ENCODE measurements around the gene PGAP1. TPM values are rescaled to one million over a fixed set of nuclear protein-coding genes. Genes with fewer than 3 reads are reported as not detected.

Gene PGAP1
- polyA plus RNA-seq, 3 donors = 1.0 to 6.3 (median 2.2) TPM

DNA sequence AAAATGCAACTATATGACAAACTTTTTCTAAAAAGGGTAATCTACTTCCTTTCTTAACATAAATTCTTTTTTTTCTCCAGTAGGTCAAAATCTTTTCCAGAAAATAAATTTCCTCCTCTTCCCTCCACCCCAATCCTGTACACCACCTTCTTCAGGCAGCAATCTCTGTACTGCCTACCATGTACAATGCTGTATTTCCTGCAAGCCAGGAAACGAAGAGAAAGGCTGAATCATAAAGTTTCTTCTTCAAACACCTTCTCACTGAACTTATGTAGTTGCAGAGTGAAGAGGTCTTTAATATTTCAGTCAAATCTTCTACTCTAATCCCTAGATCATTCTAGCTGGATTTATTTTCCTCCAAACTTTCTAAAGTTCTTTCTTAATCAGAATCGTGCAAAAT lies 99.2 kb downstream of the PGAP1 start:
- H3K27ac ChIP-seq (ENCODE audit: low read depth, low read length) = no peak overlapping the region
- WGBS, 3 donors = 69 to 76% (median 71%) methylated on average over 2 of the region's 2 CpGs

DNA sequence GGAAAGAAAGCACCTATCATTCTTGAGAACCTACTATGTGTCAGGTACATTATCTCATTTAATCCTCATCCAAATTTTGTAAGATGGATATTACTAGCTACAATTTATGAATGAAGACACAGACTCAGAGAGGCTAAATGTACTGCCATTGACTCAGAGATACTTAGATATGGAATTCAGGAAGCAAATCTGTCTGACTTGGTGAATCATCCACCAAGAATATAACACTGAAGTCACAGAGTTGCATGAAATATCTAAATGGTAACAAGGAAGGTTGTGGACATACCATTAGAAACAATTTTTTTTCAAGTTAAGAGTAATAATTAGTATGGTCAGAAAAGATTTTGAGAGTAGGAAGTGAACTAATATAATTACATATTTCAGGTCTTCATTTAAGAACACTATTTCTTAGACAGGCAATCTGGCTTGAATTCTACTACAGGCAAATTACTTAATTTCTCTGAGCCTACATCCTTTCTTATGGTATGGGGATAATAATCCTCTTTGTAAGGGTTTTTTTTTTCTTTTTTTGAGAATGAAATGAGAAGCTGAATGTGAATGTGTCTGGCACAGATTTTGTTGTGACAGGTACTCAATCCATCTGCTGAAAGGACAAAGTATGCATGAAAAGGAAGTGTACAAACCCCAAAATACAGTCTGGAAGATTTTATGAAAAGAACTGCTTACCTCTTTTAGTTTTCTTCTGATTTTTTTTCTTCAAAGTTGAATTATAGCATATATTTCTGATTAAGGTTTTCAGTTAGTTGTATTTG lies 102.6 kb downstream of the PGAP1 start:
- no peak overlapping the region for H3K27ac ChIP-seq (ENCODE audit: low read depth, low read length)

DNA sequence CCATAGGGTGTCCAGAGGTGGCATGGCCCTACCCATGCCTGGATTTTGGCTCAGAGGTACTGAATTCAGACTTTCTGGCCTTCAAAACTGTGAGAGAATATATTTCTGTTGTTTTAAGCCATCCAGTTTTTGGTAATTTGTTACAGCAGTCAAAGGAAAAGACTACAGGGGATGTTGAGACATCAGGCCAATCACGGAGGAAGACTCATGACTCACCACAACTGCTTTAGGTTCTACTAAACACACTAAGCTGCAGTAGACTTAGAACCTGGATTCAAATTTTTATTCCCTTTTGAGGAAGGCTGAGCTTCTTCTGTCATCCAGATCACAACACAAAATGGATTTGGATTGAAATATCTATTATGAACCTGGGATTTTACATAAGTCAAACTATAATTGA lies 105.3 kb downstream of the PGAP1 start:
- WGBS, 3 donors = 71 to 93% (median 72%) methylated on average over 1 of the region's 1 CpG
- no peak overlapping the region for H3K27ac ChIP-seq (ENCODE audit: low read depth, low read length)

DNA sequence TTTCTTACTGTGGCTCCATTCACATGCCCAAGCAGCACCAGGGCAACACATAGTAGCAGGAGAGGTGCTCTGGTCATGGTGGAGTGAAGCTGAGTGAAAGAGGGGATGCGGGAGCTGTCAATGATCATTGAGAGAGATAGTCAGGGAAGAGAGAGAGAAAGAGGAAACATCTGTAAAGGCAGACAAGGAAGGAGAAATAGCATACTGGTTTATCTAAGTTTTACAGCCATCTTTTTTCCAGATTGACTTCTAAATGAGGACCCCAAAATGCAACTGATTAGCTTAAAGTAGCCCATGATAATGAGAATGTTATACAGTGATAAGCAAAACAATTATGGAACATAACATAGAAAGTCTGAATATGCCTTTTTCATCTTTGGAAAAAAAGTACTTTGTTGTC lies 117.2 kb downstream of the PGAP1 start, which contains the start of gene C2orf66:
C2orf66 (minus strand) TSS at position 96 of the 400 bp plus-strand sequence; CDS start at position 77, 19 bp downstream.
- 60 to 91% (median 72%) methylated on average over 1 of the region's 1 CpG for WGBS, 3 donors
- H3K27ac ChIP-seq (ENCODE audit: low read depth, low read length) = no peak within 1 kb of the TSS

DNA sequence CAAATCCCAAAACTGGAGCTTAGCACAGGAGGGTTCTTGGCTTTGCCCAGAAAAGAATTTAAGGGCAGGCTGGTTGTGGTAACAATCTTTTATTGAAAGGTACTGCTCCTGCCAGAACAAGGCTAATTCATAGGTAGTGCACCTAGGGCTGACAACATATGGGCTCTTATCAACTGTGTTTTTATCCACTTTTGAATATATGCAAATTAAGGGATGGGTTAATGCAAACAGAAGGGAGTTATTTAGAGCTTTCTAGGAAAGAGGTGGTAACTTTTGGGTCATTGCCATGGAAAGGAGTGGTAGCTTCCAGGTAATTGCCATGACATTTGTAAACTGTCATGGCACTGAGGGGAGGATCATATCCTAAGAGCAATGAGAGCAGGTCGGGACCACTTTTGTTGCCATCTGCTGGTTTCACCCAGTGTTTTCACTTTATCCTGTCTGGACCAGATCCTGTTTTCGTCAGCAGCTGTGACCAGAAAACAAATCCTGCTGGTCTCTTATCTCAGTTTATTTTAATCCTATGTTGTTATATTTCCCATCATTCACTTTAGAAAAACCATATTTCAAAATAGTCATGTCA lies 118.3 kb downstream of the PGAP1 start:
- no peak overlapping the region for H3K27ac ChIP-seq (ENCODE audit: low read depth, low read length)
- 33 to 58% (median 47%) methylated on average over 2 of the region's 2 CpGs for WGBS, 3 donors

DNA sequence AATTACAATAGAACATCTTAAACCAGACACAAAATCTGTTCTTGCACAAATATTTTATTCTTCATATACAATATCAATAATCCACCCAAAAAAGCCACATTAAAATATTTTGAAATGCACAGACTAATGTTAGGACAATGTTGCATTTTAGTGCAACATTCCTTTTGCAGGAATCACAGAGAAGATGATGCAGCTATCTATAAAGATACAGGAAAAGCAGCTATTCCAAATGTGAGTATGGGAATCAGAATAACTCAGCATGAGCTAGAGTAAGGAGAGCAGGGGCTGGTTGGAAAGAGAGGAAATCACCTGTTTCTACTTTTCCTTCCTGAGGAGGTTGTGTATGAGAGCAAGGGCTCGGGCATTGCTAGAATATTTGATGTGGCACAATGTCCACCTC lies 122.1 kb downstream of the PGAP1 start:
- 33 to 55% (median 41%) methylated on average over 1 of the region's 1 CpG for WGBS, 3 donors
- no peak overlapping the region for H3K27ac ChIP-seq (ENCODE audit: low read depth, low read length)

DNA sequence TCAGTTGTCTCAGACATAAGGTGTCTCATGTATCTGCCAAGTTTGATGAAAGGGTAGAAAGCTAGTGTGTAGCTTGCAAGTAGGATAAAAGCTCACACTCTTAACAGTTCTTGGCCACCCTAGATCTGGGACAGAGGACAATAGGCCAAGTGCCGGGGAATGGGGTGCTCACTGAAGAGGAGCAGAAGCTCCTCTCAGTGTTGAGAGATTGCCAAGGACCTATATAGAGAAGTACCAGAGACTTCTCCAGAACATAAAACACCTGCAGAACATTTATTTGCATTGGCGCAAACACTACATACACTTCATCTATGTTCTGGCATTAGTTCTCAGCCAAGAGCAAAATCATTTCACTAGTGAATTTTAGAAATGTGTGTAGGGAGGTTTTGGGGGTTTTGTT lies 124.1 kb downstream of the PGAP1 start:
- H3K27ac ChIP-seq (ENCODE audit: low read depth, low read length) = no peak overlapping the region
- whole genome bisulfite sequencing, 3 donors = 72 to 90% (median 75%) methylated on average over 2 of the region's 2 CpGs

DNA sequence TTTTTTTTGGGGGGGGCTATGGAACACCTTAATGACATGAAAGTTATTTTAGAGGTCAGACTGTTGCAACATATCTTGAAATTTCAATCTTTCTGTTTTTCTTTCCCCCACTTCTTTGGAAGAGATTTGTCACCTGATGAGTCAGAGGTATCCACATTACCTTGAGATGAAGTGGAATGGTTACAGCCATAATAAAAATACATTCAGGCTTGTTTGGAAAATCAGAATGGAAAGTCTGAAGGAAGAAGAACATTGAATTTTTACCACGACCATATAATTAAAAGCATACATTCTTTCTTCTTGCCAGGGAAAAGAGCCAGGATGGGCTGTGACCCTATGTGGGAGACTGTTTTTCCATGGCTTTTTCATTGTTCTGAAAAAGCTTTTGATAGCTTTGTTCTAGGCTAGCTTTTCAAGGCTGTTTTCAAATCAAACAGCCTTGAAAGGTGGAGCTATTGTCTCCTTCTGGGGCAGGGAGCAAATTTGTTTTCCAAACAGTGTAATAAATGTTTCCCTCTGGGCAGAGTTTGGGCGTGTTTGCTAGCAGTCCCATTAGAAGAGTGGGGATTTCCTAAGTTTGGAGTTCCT lies 124.7 kb downstream of the PGAP1 start:
- H3K27ac ChIP-seq (ENCODE audit: low read depth, low read length) = no peak overlapping the region
- 17 to 38% (median 24%) methylated on average over 2 of the region's 2 CpGs for WGBS, 3 donors

DNA sequence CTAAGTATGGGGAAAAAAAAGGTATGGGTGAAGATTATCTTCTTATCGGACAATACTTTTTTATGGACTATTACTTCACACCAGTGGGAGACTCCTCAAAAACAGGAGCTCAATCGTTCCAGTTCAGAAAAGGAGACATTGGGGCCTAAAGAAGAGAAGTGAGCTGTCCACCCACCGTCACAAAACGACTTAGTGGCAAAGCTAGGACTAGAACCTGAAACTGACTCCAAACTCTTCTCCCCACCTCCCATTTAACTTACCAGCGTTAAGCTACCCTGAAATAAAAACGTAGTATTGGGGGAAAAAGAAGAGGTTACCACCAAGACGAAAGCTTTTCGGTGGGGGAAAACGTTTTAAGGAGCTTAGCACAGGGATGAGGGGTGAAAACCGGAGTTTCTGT lies 127.5 kb downstream of the PGAP1 start:
- H3K27ac ChIP-seq (ENCODE audit: low read depth, low read length) = no peak overlapping the region
- WGBS, 3 donors = 5 to 7% (median 6%) methylated on average over 10 of the region's 10 CpGs

DNA sequence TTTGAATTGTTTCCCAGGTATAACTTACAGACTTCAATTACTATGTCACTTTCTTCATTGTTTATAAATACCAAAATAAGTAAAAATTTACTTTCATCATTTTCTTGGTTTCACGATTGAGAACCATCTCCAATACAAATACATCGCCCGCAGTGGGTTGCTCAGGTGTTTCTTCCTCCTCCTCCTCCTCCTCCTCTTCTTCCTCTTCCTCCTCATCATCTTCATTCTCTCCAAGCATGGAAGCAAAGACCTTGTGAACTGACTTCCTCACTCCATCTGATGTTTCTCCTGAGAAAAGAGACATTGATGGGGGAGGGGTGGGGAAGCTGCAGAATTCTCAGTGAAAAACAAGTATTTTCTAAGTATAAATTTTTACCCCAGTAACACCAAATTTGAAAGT lies 133.6 kb downstream of the PGAP1 start:
- WGBS, 3 donors = 89 to 96% (median 94%) methylated on average over 3 of the region's 3 CpGs

DNA sequence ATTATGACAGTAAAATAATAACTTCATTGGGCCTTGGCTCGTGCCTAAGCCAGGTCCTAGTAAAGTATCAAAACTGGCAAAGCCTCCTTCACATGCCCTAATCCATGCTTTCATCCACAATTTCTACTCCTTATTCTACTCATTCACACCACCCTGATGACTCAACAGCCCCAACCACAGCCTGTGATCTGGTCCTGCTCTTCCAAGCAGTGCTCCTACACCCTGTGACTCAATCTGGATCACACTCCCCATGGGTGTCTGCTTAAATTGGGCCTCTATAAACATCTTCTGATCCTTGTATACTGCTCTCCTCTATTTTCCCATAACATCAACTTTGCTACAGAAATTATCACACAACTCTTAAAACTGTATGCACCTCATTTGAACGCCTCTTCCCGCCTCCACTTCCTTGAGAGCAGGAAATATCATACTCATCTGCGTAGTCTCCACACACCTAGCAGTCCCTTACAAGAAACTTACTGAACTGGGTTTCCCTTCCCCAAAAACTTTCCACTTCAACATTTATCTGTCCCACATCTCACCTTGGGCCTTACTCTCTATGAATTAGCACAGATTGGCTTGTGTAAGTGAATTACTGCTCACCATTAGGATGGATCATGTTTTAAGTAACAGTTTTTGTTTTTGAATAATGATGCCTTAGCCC lies 142.9 kb downstream of the PGAP1 start:
- 90 to 94% (median 93%) methylated on average over 4 of the region's 4 CpGs for WGBS, 3 donors
- no peak overlapping the region for H3K27ac ChIP-seq (ENCODE audit: low read depth, low read length)

More for the DNA sequence above, 133.6 kb downstream of the PGAP1 start:
- H3K27ac ChIP-seq (ENCODE audit: low read depth, low read length) = no peak overlapping the region

Other genes with a start within 250 kb of the PGAP1 start
- 10 to 100 TPM in 1 of 3 donors, 1 to 10 TPM in 2; 8.3 to 11.5 (median 9.1) TPM for gene GTF3C3, start 127.0 kb downstream of the PGAP1 start, polyA plus RNA-seq
- gene C2orf66, start 117.4 kb downstream of the PGAP1 start, polyA plus RNA-seq = under 1 TPM in 2 of 3 donors, not detected in 1; 0.06 to 0.82 TPM